ENCODE results near the gene DOCK3. TPM values are rescaled to one million over a fixed set of nuclear protein-coding genes. Genes with fewer than 3 reads are reported as not detected.

DOCK3 gene
- total RNA-seq, 1 experiment from 2014 or later = 5.6 TPM

GRCh38 chr3:51224843-51225242 is 550.1 kb downstream of the DOCK3 start:
- Mint-ChIP-seq H3K4me1 (peaks cover 9% of the 10 kb centered on the region), H3K4me3 (no peak overlapping the region), H3K9me3 (no peaks in the 10 kb centered on the region), H3K27me3 (ENCODE audit: low read depth) (no peaks in the 10 kb centered on the region), H3K27ac (no peak overlapping the region), H3K36me3 (no peaks in the 10 kb centered on the region)
- ChIA-PET CTCF (no interaction called here), POLR2A (interaction anchor here (0.7 kb wide), 1 partner anchor 101 kb away, joined by 3 read pairs; no protein-coding TSS in a partner anchor)
- TF ChIP-seq ZNF396 (CRISPR knock-in tag; IDR thresholded peaks at IDR 0.05; ENCODE audit: borderline replicate concordance) = no peak
- no peak for TF ChIP-seq E2F1 (CRISPR knock-in tag; IDR thresholded peaks at IDR 0.05)
- no peak for TF ChIP-seq GABPB1 (CRISPR knock-in tag; IDR thresholded peaks at IDR 0.05)
- TF ChIP-seq ZSCAN18 (CRISPR knock-in tag; IDR thresholded peaks at IDR 0.05) = no peak
- no peak for TF ChIP-seq ZNF138 (CRISPR knock-in tag; conservative IDR thresholded peaks at IDR 0.05)
- no peak for TF ChIP-seq FOXP1 (CRISPR knock-in tag; IDR thresholded peaks at IDR 0.05; ENCODE audit: borderline replicate concordance)
- TF ChIP-seq, protein P1, sequence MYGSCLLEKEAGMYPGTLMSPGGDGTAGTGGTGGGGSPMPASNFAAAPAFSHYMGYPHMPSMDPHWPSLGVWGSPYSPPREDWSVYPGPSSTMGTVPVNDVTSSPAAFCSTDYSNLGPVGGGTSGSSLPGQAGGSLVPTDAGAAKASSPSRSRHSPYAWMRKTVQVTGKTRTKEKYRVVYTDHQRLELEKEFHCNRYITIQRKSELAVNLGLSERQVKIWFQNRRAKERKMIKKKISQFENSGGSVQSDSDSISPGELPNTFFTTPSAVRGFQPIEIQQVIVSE (CRISPR knock-in tag; IDR thresholded peaks at IDR 0.05; ENCODE audit: borderline replicate concordance) = no peak
- no peak for TF ChIP-seq SOX15 (CRISPR knock-in tag; IDR thresholded peaks at IDR 0.05)
- TF ChIP-seq USF2 (CRISPR knock-in tag; IDR thresholded peaks at IDR 0.05) = no peak
- TF ChIP-seq MAX (CRISPR knock-in tag; IDR thresholded peaks at IDR 0.05) = no peak
- ATAC-seq (no peak), DNase-seq (ENCODE audit: low spot score) (no peak)

GRCh38 chr3:51242939-51243338 is 568.2 kb downstream of the DOCK3 start:
- DNase-seq (ENCODE audit: low spot score) (no peak), ATAC-seq (no peak)
- POLR2A ChIA-PET = no interaction called here
- TF ChIP-seq PREB (CRISPR knock-in tag; IDR thresholded peaks at IDR 0.05; ENCODE audit: borderline replicate concordance) = no peak
- no peak for TF ChIP-seq PRRX2 (CRISPR knock-in tag; IDR thresholded peaks at IDR 0.05)
- TF ChIP-seq FOXJ3 (CRISPR knock-in tag; IDR thresholded peaks at IDR 0.05; ENCODE audit: borderline replicate concordance) = no peak
- TF ChIP-seq ZSCAN18 (CRISPR knock-in tag; IDR thresholded peaks at IDR 0.05) = no peak
- no peak for TF ChIP-seq SOX15 (CRISPR knock-in tag; IDR thresholded peaks at IDR 0.05)
- TF ChIP-seq ZNF416 (CRISPR knock-in tag; IDR thresholded peaks at IDR 0.05) = no peak
- TF ChIP-seq OVOL2 (CRISPR knock-in tag; IDR thresholded peaks at IDR 0.05; ENCODE audit: borderline replicate concordance) = no peak
- TF ChIP-seq EMX1 (CRISPR knock-in tag; IDR thresholded peaks at IDR 0.05) = no peak
- TF ChIP-seq TP53 (CRISPR knock-in tag; IDR thresholded peaks at IDR 0.05) = no peak
- no peak for TF ChIP-seq MAX (CRISPR knock-in tag; IDR thresholded peaks at IDR 0.05)
- no peak for TF ChIP-seq FOXP4 (CRISPR knock-in tag; IDR thresholded peaks at IDR 0.05)
- Mint-ChIP-seq H3K36me3 (peaks cover 15% of the 10 kb centered on the region), H3K27me3 (ENCODE audit: low read depth) (no peaks in the 10 kb centered on the region), H3K4me1 (no peaks in the 10 kb centered on the region), H3K9me3 (peaks cover 23% of the 10 kb centered on the region), H3K4me3 (no peak overlapping the region), H3K27ac (no peak overlapping the region)
- CTCF ChIA-PET = no interaction called here

All from WTC11 (cell line).